Measurements from ENCODE around the gene CFH.

DNA sequence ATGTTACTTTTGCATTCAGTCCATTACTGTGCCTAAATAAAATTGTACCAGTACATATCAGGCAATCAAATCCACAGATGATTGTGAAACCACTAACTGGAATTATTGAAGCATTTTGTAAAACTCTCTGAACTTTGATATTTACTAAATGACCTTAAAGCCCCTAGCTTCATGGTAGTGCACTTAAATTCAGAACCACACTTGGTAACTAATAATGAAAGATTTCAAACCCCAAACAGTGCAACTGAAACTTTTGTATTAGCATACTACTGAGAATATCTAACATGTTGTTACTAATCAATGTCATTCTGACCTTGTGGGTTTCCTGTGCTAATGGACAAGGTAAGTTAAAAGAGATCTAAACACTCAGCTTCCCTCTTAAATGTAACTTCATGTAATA is 122.8 kb downstream of the CFH start, which contains the start of gene CFHR3:
- TF ChIP-seq TAF1 (IDR thresholded peaks at IDR 0.05; ENCODE audit: borderline replicate concordance, insufficient read depth, low read length) (no peak), POLR2AphosphoS5 (IDR thresholded peaks at IDR 0.05; ENCODE audit: low read depth, low read length) (no peak), FOXP2 (optimal IDR thresholded peaks at IDR 0.05; ENCODE audit: borderline replicate concordance, extremely low read depth, extremely low read length, insufficient read depth) (no peak), SIN3A (IDR thresholded peaks at IDR 0.05; ENCODE audit: borderline replicate concordance, insufficient read depth, low read length) (no peak)
- TF ChIP-seq, protein P1, sequence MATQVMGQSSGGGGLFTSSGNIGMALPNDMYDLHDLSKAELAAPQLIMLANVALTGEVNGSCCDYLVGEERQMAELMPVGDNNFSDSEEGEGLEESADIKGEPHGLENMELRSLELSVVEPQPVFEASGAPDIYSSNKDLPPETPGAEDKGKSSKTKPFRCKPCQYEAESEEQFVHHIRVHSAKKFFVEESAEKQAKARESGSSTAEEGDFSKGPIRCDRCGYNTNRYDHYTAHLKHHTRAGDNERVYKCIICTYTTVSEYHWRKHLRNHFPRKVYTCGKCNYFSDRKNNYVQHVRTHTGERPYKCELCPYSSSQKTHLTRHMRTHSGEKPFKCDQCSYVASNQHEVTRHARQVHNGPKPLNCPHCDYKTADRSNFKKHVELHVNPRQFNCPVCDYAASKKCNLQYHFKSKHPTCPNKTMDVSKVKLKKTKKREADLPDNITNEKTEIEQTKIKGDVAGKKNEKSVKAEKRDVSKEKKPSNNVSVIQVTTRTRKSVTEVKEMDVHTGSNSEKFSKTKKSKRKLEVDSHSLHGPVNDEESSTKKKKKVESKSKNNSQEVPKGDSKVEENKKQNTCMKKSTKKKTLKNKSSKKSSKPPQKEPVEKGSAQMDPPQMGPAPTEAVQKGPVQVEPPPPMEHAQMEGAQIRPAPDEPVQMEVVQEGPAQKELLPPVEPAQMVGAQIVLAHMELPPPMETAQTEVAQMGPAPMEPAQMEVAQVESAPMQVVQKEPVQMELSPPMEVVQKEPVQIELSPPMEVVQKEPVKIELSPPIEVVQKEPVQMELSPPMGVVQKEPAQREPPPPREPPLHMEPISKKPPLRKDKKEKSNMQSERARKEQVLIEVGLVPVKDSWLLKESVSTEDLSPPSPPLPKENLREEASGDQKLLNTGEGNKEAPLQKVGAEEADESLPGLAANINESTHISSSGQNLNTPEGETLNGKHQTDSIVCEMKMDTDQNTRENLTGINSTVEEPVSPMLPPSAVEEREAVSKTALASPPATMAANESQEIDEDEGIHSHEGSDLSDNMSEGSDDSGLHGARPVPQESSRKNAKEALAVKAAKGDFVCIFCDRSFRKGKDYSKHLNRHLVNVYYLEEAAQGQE (IDR thresholded peaks at IDR 0.05; ENCODE audit: insufficient read depth in 1 of 2, low read depth in 2 of 2, low read length in 2 of 2), result no peak

Measured in PFSK-1 (cell line).